IMR-90 (cell line): Measurements from ENCODE around the gene CDH23. TPM values are rescaled to one million over a fixed set of nuclear protein-coding genes. Genes with fewer than 3 reads are reported as not detected.

Experiments
- ATAC-seq: fragments of 200-7000 bp; cut with Tn5 transposase; 2 replicates; pipeline ENCODE4 v1.9.1; 2020; ENCODE audit warnings: low read depth, mild to moderate bottlenecking, moderate library complexity
- BruUV-seq: library from RNA; stranded (reverse); fragments of 400-500 nt; replicated peaks from 2 replicates; lab custom pipeline; 2021; lab: Mats Ljungman, UMichigan
- CTCF ChIA-PET: fragments of 300-600 bp; formaldehyde crosslinking; extraction: SDS; loops from one replicate; lab custom pipeline; 2021; ENCODE audit warnings: antibody characterized with exemption; lab: Yijun Ruan, JAX
- POLR2A ChIA-PET: fragments of 300-600 bp; sonication (Branson Sonifier 250); formaldehyde crosslinking; loops from one replicate; lab custom pipeline; 2022; ENCODE audit warnings: antibody characterized with exemption; ENCODE audit not compliant: unreplicated experiment; lab: Charles Lee
- DNase-seq: peaks from one replicate; pipeline ENCODE4 v3.0.0; 2013
- H2AFZ ChIP-seq: replicated peaks from 2 replicates; pipeline ENCODE3; 2013; ENCODE audit warnings: low read length, mild to moderate bottlenecking; ENCODE audit not compliant: poor library complexity
- H2AK5ac ChIP-seq: 2 replicates; pipeline ENCODE4 v1.6.1; 2013; ENCODE audit warnings: low read depth, low read length, inconsistent platforms
- H2AK9ac ChIP-seq: replicated peaks from 2 replicates; pipeline ENCODE3; 2013; ENCODE audit warnings: mild to moderate bottlenecking, low read depth, low read length, moderate library complexity; ENCODE audit not compliant: poor library complexity
- H2BK120ac ChIP-seq: 2 replicates; pipeline ENCODE4 v1.6.1; 2013; ENCODE audit warnings: low read depth, low read length, inconsistent platforms
- H2BK15ac ChIP-seq: 3 replicates; pipeline ENCODE4 v1.6.1; 2013; ENCODE audit warnings: low read depth, low read length, inconsistent platforms
- H2BK20ac ChIP-seq: 2 replicates; pipeline ENCODE4 v1.6.1; 2013; ENCODE audit warnings: low read depth, mild to moderate bottlenecking, inconsistent platforms, low read length, moderate library complexity
- H2BK5ac ChIP-seq: 2 replicates; pipeline ENCODE4 v1.6.1; 2013; ENCODE audit warnings: mild to moderate bottlenecking, low read depth, low read length, inconsistent platforms; ENCODE audit not compliant: poor library complexity, severe bottlenecking
- H3K14ac ChIP-seq: replicated peaks from 2 replicates; pipeline ENCODE4 v1.6.1; 2013; ENCODE audit warnings: low read depth, low read length, inconsistent platforms
- H3K18ac ChIP-seq: 2 replicates; pipeline ENCODE4 v1.6.1; 2013; ENCODE audit warnings: low read depth, low read length, control low read depth
- H3K23ac ChIP-seq: 2 replicates; pipeline ENCODE4 v1.6.1; 2013; ENCODE audit warnings: low read depth, low read length, inconsistent platforms
- H3K27ac ChIP-seq: 2 replicates; pipeline ENCODE4 v1.5.1; 2013; ENCODE audit warnings: mild to moderate bottlenecking, control low read depth, low read length; ENCODE audit not compliant: insufficient read depth
- H3K27me3 ChIP-seq: 2 replicates; pipeline ENCODE4 v1.6.1; 2013; ENCODE audit warnings: low read length; ENCODE audit not compliant: control insufficient read depth, insufficient read depth
- H3K36me3 ChIP-seq: 2 replicates; pipeline ENCODE4 v1.6.1; 2013; ENCODE audit warnings: low read length, mixed read lengths; ENCODE audit not compliant: control insufficient read depth, insufficient read depth
- H3K4ac ChIP-seq: 2 replicates; pipeline ENCODE4 v1.6.1; 2013; ENCODE audit warnings: low read depth, low read length, inconsistent platforms
- H3K4me1 ChIP-seq: 2 replicates; pipeline ENCODE4 v1.6.1; 2013; ENCODE audit warnings: low read length, mixed read lengths; ENCODE audit not compliant: control insufficient read depth, insufficient read depth
- H3K4me2 ChIP-seq: 2 replicates; pipeline ENCODE4 v1.6.1; 2013; ENCODE audit warnings: low read depth, mild to moderate bottlenecking, control low read depth, low read length, moderate library complexity
- H3K4me3 ChIP-seq: 2 replicates; pipeline ENCODE4 v1.5.1; 2013; ENCODE audit warnings: low read depth, mild to moderate bottlenecking, control low read depth, low read length, moderate library complexity; ENCODE audit not compliant: insufficient read depth
- H3K56ac ChIP-seq: 2 replicates; pipeline ENCODE4 v1.6.1; 2013; ENCODE audit warnings: low read length, inconsistent platforms; ENCODE audit not compliant: insufficient read depth; ENCODE audit errors: extremely low read depth
- H3K79me1 ChIP-seq, 2 experiments: 2 replicates each; pipeline ENCODE4 v1.6.1; 2013; ENCODE audit warnings: low read length in 2 of 2, inconsistent platforms in 1 of 2, low read depth in 1 of 2
- H3K9ac ChIP-seq: 2 replicates; pipeline ENCODE4 v1.6.1; 2013; ENCODE audit warnings: low read depth, low read length, control low read depth
- H3K9me1 ChIP-seq: 2 replicates; pipeline ENCODE4 v1.6.1; 2013; ENCODE audit warnings: low read length, inconsistent platforms; ENCODE audit not compliant: insufficient read depth
- H3K9me3 ChIP-seq: 2 replicates; pipeline ENCODE4 v1.6.1; 2013; ENCODE audit warnings: low read length; ENCODE audit not compliant: control insufficient read depth, insufficient read depth
- H4K20me1 ChIP-seq: 2 replicates; pipeline ENCODE4 v1.6.1; 2013; ENCODE audit warnings: low read length, inconsistent platforms; ENCODE audit not compliant: insufficient read depth
- H4K5ac ChIP-seq: 2 replicates; pipeline ENCODE4 v1.6.1; 2013; ENCODE audit warnings: mild to moderate bottlenecking, low read depth, low read length, control low read depth
- H4K8ac ChIP-seq, 2 experiments: 2 replicates each; pipeline ENCODE4 v1.6.1; 2013; ENCODE audit warnings: low read depth in 2 of 2, low read length in 2 of 2, control low read depth in 1 of 2, inconsistent platforms in 1 of 2
- H4K91ac ChIP-seq: 2 replicates; pipeline ENCODE4 v1.6.1; 2013; ENCODE audit warnings: low read depth, low read length, inconsistent platforms; ENCODE audit not compliant: insufficient read depth
- BHLHE40 ChIP-seq: fragments of 150-350 bp; IDR thresholded peaks from 2 replicates; pipeline ENCODE4 v1.6.1; 2016; ENCODE audit warnings: mild to moderate bottlenecking, low read depth, low read length
- CHD1 ChIP-seq: IDR thresholded peaks from 2 replicates; pipeline ENCODE4 v1.6.1; 2012; ENCODE audit warnings: low read depth, low read length, improper control_type of control experiment
- FOS ChIP-seq: fragments of 150-350 bp; IDR thresholded peaks from 2 replicates; pipeline ENCODE4 v1.6.1; 2016; ENCODE audit warnings: low read depth, low read length
- MAFK ChIP-seq: IDR thresholded peaks from 2 replicates; pipeline ENCODE4 v1.6.1; 2012; ENCODE audit warnings: low read depth, low read length, improper control_type of control experiment
- NFE2L2 ChIP-seq: fragments of 150-350 bp; IDR thresholded peaks from 2 replicates; pipeline ENCODE4 v1.6.1; 2016; ENCODE audit warnings: low read depth, mild to moderate bottlenecking, low read length
- POLR2A ChIP-seq: IDR thresholded peaks from 2 replicates; pipeline ENCODE4 v1.6.1; 2012; ENCODE audit warnings: mild to moderate bottlenecking, low read depth, low read length
- RAD21 ChIP-seq: IDR thresholded peaks from 2 replicates; pipeline ENCODE4 v1.6.1; 2012; ENCODE audit warnings: low read length, improper control_type of control experiment
- RFX5 ChIP-seq: IDR thresholded peaks from 2 replicates; pipeline ENCODE4 v1.8.0; 2012; ENCODE audit warnings: low read depth, mild to moderate bottlenecking, low read length, moderate library complexity
- WGBS, 2 experiments: methylation state at CpG; one replicate each; pipeline versions ENCODE4 v1.1.5 to v1.1.7; 2013; ENCODE audit warnings: missing lambda C conversion rate in 2 of 2; ENCODE audit not compliant: insufficient read length in 1 of 2; ENCODE audit errors: extremely low coverage in 2 of 2; 5-methylcytosine and 5-hydroxymethylcytosine counted together
- dilution Hi-C: fragments of 300-500 bp; cut with HindIII; formaldehyde crosslinking; loops from one replicate; pipeline ENCODE4 v1.14.3; 2018; ENCODE audit warnings: low sequenced_read_pairs; ENCODE audit not compliant: unreplicated experiment
- in situ Hi-C: fragments of 300-500 bp; cut with MboI; formaldehyde crosslinking; loops from 3 replicates; pipeline ENCODE4 v1.14.3; 2019; ENCODE audit warnings: low sequenced_read_pairs, inconsistent platforms, mixed read lengths
- intact Hi-C: fragments of 100-400 bp; cut with micrococcal nuclease; formaldehyde crosslinking; loops from 2 replicates; pipeline ENCODE4 v1.10.0; 2022
- polyA plus RNA-seq, 3 experiments: library from polyadenylated mRNA; depleted of rRNA; stranded (reverse); fragments of >200 nt; gene quantifications; 2 replicates each; pipeline ENCODE4 v1.2.3, GENCODE V29; 2012; ENCODE audit warnings: low replicate concordance in 1 of 3
- total RNA-seq: library from RNA; depleted of rRNA; stranded (reverse); fragments of >200 nt; gene quantifications from 2 replicates; pipeline ENCODE4 v1.2.3, GENCODE V29; 2012
- TF ChIP-seq, protein P1 (sequence below): fragments of 150-350 bp; IDR thresholded peaks from 2 replicates; pipeline ENCODE4 v1.6.1; 2016; ENCODE audit warnings: low read depth, mild to moderate bottlenecking, low read length, moderate library complexity, borderline replicate concordance
- TF ChIP-seq, protein P2 (sequence below): fragments of 150-350 bp; IDR thresholded peaks from 2 replicates; pipeline ENCODE4 v1.6.1; 2017; ENCODE audit warnings: mild to moderate bottlenecking, antibody characterized with exemption, low read length, low read depth

The CDH23 gene
- total and polyA plus RNA-seq, 2 of the 4 experiments (the other 2 are of a cell fraction), result under 0.01 to 0.03 TPM

DNA sequence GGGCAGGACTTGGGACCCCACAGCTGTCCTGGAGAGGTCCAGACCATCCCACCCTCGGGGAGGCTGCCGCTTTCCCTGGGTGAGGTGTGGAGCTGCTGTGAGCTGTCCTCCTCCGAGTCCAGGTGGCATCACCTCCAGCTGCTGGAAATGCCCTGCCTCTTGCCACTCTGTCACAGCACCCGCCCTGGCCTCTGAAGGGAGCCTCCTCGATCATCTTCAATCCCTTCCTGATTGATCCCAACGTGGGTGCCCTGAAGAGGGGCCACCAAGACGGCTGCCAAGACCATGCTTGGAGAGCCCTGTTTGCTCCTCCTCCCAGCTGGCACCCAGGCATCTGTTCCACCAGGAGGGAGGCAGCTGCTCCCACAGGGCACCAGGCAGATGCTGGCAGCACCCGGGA, 318.3 kb downstream of the CDH23 start:
- no peaks in the 10 kb centered on the region for H3K9me1 ChIP-seq
- intact Hi-C loops, result no loop called here
- no peak overlapping the region for H2AK9ac ChIP-seq
- POLR2A ChIA-PET, result no interaction called here
- no peak overlapping the region for H3K14ac ChIP-seq
- no peak overlapping the region for H3K27ac ChIP-seq
- H3K27me3 ChIP-seq, result peaks cover 3% of the 10 kb centered on the region; the same call in 1 of the 2 replicates
- peaks cover 26% of the 10 kb centered on the region for H3K4me1 ChIP-seq
- no peak overlapping the region for H2BK5ac ChIP-seq
- H3K9ac ChIP-seq, result no peak overlapping the region
- H2AK5ac ChIP-seq, result no peak overlapping the region; the same call in 1 of the 2 replicates
- H4K20me1 ChIP-seq, result no peaks in the 10 kb centered on the region
- H4K91ac ChIP-seq, result no peak overlapping the region
- H4K5ac ChIP-seq, result no peak overlapping the region
- no peak overlapping the region for H3K4me3 ChIP-seq
- no peak overlapping the region for H3K23ac ChIP-seq
- in situ Hi-C loops, result no loop called here
- DNase-seq (no peak), ATAC-seq (no peak)
- H2BK15ac ChIP-seq, result no peak overlapping the region
- H3K79me1 ChIP-seq, result no peaks in the 10 kb centered on the region
- no peak overlapping the region; the same call in 1 of the 2 replicates for H3K18ac ChIP-seq
- no peak overlapping the region; a peak in 1 of 4 replicates for H4K8ac ChIP-seq
- H3K4ac ChIP-seq, result no peak overlapping the region
- dilution Hi-C loops, result no loop called here
- no peak overlapping the region for H2BK120ac ChIP-seq
- 100% methylated on average over 3 of the region's 8 CpGs; no CpG with 5 or more reads in 1 of the 2 experiments for WGBS, 2 experiments
- H2AFZ ChIP-seq, result peak overlapping the region; percentile 76
- no peak overlapping the region for H3K4me2 ChIP-seq
- TF ChIP-seq POLR2A (no peak), BHLHE40 (no peak), RAD21 (no peak), CHD1 (no peak), MAFK (no peak), RFX5 (no peak), FOS (no peak), NFE2L2 (no peak)
- TF ChIP-seq, protein P1, sequence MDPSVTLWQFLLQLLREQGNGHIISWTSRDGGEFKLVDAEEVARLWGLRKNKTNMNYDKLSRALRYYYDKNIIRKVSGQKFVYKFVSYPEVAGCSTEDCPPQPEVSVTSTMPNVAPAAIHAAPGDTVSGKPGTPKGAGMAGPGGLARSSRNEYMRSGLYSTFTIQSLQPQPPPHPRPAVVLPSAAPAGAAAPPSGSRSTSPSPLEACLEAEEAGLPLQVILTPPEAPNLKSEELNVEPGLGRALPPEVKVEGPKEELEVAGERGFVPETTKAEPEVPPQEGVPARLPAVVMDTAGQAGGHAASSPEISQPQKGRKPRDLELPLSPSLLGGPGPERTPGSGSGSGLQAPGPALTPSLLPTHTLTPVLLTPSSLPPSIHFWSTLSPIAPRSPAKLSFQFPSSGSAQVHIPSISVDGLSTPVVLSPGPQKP, result no peak
- TF ChIP-seq, protein P2, sequence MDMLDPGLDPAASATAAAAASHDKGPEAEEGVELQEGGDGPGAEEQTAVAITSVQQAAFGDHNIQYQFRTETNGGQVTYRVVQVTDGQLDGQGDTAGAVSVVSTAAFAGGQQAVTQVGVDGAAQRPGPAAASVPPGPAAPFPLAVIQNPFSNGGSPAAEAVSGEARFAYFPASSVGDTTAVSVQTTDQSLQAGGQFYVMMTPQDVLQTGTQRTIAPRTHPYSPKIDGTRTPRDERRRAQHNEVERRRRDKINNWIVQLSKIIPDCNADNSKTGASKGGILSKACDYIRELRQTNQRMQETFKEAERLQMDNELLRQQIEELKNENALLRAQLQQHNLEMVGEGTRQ, result no peak
- H3K56ac ChIP-seq, result no peak overlapping the region
- H3K36me3 ChIP-seq, result no peaks in the 10 kb centered on the region
- no peaks in the 10 kb centered on the region for H3K9me3 ChIP-seq
- no TSS peak for BruUV-seq
- no peak overlapping the region for H2BK20ac ChIP-seq
- CTCF ChIA-PET, result no interaction called here
